ENCODE measurements around the gene CGB1.
A peak's percentile ranks its signal among the peaks of the same experiment; 100 is the strongest.
"Not testable (repeated sequence)": the region's sequence is repeated elsewhere in the genome, so short reads cannot be mapped to it uniquely, and the experiment has no call there.

The CGB1 gene

DNA sequence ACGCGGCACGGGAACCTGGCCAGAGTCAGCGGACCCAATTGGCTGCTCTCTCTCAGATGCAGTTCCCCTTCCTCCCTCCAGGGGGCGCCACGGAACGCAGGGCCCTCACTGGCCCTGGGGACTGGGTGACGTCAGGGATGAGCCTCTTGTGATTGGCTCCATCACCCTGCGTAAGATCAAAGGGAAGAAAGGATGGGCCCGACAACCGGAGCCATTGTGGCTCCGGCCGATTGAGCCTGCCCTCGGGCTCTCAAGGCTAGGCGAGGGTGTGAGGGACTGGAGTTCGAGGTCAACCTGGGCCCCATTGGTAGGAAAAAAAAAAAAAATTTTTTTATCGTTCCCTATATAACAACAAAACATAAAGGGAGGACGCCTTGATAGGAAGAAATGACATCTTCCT, at the start of gene CGB1:
Gene CGB1 (minus strand): TSS at position 81 of the 400 bp plus-strand sequence. CDS start 184 bp downstream, outside the sequence.
- DNase-seq (ENCODE audit: low read depth, low spot score), result not testable (repeated sequence)

DNA sequence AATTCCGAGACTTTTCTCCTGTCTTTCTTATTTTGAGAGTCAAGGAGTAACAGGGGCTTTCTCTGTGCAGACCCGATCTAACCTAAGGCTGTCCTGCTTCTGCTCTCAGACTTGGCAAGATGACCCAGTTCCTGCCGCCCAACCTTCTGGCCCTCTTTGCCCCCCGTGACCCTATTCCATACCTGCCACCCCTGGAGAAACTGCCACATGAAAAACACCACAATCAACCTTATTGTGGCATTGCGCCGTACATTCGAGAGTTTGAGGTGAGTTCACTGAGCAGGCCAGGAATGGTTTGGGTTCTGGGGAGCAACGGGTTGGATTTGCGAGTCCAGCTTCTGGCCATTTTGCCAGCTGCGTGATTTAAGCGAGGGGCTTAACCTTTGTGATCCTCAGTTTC, 49.6 kb upstream of the CGB1 start:
- DNase-seq (ENCODE audit: low read depth, low spot score), result no peak

DNA sequence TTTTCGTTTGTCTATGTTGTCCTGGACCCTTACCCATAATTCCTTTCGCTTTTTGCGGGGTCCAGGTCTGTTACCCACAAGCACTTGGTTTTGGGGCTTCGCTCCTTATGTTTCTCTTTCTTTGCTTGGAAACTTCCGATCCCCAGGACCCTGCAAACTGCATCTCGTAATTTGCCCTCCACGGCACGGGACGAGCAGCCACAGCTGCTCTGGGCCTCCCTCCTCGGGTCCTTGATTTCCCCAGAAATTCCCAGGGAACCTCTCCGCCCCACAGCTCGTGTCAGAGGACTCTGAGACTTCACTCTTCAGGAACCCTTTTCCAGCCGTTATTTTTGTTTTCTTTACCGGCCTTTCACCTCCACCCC, 49.2 kb upstream of the CGB1 start:
- no peak for DNase-seq (ENCODE audit: low read depth, low spot score)

DNA sequence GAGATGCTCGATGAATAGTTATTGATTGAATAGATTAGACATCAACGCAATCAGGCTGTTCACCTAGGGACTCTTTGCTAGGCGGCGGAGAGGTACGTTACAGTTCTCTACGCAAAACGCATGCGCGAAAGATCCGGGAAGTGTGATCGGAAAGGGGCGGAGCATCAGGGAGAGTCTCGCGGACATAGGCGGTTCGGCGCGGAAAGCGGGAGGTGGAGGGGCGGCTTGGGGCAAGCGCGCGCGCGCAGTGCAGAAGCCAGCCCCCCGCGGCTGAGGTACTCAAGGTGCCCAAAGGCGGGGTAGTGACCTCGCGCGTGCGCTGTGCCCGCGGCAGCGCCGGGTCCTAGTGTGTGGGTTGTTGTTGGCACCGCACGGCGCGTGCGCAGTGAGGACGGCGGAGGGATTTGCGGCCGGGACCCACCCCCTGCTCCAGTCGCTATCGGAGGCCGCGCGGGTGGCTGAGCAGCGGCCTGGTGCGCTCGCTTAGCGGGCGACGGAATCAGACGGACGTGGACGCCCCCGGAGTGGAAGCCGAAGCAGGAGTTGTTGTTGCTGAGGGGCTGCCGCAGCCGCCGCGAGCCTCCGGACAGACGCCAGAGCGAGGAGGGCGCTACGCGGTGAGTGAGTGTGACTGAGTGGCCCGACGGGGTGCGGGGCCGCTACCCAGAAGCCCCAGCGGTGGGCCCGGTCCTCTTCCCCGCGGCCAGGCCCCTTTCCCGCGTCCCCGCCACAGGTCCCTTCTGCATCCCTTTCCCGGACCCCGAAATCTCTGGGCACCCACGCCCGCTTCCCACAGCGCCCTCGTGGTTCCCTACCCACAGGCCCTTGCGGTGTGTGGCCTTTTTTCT, 48.5 kb upstream of the CGB1 start, which contains the start of gene SNRNP70:
Gene SNRNP70 (plus strand): TSS at position 432 of the 848 bp plus-strand sequence. CDS start 964 bp downstream, outside the sequence.
- DNase-seq (ENCODE audit: low read depth, low spot score), result peak; percentile 99

DNA sequence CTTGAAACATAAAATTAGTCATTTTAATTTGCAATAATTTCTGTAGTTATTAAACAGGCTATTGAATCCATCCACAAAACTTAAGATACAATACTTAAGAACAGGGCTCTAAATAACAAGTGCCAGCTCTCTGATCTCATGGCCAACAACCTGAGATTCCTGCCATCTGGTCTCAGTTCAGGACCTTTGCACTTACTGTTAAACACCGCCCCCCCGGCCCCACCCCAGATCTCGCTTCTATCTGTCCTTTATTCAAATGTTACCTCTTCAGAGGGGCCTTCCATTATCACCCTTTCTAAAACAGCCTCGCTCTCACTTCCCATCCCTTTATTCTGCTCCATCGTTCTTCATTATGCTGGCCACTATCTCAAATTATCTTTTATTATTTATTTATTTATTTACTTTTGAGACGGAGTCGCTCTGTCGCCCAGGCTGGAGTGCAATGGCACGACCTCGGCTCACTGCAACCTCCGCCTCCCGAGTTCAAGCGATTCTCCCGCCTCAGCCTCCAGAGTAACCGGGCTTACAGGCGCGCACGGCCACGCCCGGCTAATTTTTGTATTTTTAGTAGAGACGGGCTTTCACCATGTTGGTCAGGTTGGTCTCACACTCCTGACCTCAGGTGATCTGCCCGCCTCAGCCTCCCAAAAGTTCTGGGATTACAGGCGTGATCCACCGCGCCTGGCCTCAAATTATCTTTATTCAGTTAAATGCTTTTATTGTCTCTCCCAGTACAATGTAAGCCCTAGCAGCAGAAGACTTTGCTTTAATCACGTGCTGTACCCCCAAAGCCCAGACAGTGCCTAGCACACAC, 47.7 kb upstream of the CGB1 start:
- DNase-seq (ENCODE audit: low read depth, low spot score), result no peak

DNA sequence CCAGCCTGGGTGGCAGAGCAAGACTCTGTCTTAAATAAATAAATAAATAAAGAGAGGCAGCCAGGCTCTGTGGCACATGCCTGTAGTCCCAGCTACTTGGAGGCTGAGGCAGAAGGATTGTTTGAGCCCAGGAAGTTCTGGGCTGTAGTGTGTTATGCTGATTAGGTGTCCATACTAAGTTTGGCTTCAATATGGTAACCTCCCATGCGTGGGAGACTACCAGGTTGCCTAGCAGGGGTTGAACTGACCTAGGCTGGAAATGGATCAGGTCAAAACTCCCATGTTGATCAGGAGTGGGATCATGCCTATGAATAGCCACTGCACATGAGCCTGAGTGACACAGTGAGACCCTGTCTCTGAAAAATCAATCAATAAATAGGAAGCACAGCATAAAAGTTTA, 44.6 kb upstream of the CGB1 start:
- no peak for DNase-seq (ENCODE audit: low read depth, low spot score)

DNA sequence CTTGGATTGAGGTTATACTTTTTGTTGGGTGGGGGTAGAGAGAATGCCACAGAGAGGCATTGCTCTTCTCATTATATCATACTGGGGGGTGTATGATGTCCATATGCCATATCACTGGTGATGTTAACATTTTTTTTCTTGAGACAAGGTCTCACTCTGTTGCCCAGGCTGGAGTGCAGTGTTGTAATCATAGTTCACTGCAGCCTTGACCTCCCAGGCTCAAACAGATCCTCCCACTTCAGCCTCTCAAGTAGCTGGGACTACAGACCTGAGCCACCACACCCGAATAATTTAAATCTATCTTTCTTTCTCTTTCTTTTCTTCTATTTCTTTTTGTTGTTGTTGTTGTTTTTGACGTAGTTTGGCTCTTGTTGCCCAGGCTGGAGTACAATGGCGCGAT, 43.7 kb upstream of the CGB1 start:
- DNase-seq (ENCODE audit: low read depth, low spot score), result no peak

DNA sequence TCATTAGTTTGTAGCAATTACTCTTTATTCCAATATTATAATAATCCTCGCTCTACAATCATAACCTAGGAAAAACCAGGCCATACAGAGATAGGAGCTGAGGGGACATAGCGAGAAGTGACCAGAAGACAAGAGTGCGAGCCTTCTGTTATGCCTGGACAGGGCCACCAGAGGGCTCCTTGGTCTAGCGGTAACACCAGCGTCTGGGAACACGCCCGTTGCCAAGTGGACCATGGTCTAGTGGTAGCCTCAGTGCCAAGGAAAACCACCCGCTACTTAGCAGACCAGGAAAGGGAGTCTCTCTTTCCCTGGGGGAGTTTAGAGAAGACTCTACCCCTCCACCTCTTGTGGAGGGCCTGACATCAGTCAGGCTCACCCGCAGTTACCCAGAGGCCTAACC, 38.2 kb upstream of the CGB1 start:
- not testable (repeated sequence) for DNase-seq (ENCODE audit: low read depth, low spot score)

DNA sequence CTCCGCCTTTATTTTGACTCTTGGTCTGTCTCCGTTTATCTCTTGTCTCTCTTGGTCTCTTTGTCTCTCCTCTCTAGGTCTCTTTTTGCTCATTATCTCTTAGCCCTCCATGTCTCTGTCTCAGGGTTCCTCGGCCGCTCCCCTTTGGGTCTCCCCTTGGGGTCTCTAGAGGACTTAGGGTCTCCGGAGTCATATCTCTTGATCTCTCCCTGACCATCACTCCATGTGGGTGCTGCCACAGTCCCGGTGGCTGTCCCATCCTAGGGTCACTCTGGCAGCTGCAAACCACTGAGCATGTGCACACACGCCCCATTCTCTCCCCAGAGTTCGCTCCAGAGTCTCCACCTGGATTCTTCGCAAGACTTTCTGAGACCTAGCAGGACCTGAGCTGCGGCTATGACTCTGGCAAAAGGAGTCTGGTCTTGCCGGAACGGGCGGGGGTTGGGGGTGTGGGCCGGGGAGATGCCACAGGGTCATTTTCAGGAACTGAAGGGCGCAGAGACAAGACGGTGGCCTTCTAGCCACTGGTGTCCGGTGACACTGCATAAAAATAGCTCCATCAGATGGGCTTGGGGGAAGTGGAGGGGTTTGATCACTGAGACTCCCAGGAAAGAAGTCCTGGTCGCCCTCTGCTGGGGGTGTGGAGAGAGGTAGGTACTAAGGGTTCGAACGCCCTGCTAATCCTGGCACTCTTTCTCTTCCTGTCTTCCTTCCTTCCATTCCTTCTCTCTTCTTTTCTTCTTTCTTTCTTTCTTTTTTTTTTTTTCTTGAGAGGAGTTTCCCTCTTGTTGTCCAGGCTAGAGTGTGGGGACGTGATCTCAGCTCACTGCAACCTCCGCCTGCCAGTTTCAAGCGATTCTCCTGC, 37.1 kb upstream of the CGB1 start:
- DNase-seq (ENCODE audit: low read depth, low spot score), result no peak

DNA sequence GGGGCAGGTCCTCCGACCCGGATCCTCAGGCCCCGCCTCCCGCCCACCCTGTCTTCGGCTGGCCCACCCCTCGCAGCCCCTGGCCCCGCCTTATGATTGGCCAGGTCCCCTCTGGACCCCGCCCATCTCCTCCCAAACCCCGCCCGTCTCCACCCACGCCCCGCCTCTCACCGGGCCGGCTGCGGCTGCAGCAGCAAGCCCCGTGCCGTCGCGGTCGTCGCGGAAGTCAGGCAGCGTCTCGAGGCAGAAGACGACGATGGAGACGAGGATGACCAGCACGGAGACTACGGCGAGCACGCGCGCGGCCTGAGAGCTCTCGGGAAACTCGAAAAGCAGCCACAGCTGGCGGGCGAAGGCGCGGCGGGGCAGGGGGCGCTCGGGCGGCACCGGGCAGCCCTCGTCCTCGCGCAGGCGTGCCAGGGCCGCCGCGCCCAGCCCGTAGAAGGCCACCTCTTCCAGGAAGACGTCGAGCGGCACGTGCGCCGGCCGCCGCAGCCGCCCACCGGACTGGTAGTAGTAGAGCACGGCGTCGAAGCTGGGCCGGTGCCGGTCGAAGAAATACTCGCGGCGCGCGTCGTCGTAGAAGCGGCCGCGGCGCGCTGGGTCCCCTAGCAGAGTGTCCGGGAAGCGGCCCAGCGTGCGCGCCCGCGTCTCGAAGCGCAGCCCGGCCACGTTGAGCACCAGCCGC, 35.3 kb upstream of the CGB1 start:
- no peak for DNase-seq (ENCODE audit: low read depth, low spot score)

DNA sequence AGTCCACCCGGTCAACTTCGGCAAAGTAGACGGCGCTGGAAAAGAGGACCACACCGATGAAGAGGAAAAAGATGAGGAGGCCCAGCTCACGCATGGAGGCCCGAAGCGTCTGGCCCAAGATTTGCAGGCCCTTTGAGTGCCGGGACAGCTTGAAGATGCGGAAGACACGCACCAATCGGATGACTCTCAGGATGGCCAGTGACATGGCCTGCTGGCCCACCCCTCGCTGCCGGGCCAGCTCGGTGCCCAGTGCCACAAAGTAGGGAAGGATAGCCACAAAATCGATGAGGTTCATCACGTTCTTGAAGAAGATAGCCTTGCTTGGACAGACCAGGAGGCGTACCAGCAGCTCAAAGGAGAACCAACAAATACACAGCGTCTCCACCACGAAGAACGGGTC, 33.7 kb upstream of the CGB1 start:
- DNase-seq (ENCODE audit: low read depth, low spot score), result no peak

DNA sequence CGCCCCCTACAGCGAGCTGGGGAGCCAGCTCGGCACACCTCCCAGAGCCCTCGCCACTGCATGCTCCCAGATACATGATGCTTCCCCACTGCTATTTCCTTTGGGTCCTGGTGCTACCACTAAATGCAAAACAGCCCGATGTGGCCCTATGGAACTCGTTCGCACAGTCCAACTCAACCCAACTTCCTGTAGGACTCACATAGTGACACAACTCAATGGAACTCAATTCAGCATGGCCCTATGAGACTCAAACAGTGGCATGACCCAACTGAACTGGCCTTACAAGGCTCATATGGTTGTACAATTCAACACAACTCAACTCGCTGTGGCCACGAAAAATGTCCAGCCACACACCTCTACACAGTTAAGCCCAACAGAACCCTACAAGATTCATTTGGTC, 32.3 kb upstream of the CGB1 start:
- no peak for DNase-seq (ENCODE audit: low read depth, low spot score)

DNA sequence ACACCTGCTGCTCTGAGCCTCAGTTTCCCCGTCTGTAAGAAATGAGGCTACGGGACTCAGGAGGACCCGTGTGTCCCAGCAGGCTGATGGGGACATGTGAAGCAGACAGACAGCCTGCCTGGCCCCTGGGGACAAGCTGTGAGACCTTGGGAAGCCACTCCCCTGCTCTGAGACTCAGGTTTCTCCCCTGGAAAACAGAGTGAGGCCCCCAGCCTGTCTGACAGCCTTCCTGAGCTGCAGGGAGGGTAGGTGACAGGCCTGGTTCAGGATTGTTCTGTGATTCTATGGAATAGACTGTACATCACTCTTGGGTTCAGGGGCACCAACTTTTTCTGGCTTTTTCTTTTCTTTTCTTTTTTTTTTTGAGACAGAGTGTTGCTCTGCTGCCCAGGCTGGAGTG, 30.9 kb upstream of the CGB1 start:
- no peak for DNase-seq (ENCODE audit: low read depth, low spot score)

DNA sequence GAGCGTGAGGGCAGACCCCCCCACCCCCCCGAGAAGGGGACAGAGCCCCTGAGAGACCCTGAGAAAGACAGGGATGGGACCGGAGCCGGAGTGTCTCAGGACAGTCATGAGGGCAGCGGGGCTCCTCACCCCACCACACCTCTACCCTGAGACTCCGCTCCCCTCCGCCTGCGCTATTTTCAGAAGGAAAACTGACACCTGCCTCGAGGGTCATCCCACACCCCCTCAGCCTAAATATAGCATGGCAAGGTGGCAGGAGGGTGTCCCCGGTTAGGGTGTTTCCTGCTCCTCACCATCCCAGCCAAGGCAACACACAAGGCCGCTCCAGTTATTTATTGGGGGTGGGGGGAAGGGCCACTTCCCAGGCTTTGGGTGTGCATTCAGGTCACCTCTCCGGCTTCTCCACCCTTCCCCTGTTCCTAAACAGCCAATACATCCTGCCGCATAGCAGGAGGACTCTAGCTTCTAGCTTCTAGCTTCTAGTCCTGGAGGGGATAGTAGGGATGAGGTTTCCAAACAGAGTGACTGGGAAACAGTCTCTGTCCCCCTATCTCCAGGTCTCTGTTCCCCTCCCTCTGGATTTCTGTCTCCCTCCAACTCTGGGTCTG, 29.3 kb upstream of the CGB1 start:
- no peak for DNase-seq (ENCODE audit: low read depth, low spot score)

DNA sequence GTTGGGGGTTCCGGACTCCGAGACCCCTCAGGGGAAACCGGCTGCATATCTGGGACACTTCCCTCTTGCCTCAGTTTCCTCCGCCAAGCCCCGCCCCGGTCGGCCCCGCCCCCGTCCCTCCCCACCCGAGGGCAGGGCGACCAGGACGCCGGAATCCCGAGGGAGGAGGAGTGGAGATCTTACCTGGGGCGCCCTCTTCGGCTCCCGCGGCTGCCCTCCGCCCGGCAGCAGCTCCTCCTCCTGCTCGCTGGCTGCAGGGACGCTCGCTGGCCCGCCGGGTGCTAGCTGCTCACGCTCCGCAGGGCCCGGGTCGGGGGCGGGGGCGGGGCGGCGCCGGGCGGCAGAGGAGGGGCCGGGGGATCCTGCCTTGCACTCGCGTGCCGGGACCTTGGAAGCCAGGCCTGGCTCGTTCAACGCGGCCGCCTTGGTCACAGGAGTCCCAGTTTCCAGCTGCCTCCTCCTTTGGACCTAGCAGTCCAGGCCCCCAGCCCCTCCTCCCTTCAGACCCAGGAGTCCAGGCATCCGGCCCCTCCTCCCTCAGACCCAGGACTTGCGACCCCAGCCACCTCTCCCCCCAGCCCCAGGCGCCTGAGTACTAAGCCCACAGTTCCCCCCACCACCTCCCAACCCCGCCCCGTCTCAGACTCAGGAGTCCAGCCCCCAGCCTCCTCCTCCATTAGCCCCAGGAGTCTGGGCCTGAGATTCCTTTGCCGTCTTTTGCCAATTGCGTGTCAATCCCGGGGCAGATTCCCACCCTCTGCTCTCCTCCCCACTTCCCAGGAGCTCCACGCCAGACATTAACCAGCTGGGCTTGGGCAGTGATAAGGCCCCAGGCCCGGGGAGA, 28.3 kb upstream of the CGB1 start, which contains the start of gene NTF4:
Gene NTF4 (minus strand): TSS at position 51 of the 844 bp plus-strand sequence. CDS start 2,821 bp downstream, outside the sequence.
- DNase-seq (ENCODE audit: low read depth, low spot score), result no peak

DNA sequence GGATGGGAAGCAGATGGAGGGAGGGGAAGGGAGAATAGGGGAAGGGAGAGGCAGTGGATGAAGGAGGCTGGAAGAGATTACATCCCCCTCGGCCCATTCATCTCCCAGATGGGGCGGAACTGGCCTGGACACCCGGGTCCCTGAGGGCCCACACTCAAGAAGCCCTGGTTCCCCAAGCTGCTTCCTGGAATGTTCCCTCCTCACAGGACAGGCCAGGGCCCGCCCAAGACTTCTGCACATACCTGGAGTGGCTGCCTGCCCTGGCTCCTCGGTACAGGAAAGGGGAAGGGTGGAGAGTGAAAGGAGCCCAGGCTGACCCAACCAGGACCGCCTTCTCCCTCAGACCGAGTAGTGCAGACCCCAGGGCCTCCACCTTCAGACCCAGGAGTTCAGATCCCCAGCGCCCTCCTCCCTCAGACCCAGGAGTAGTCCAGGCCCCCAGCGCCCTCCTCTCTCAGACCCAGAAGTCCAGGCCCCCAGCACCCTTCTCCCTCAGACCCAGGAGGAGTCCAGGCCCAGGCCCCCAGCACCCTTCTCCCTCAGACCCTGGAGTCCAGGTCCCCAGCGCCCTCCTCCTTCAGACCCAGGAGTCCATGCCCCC, 27.4 kb upstream of the CGB1 start:
- DNase-seq (ENCODE audit: low read depth, low spot score), result no peak

DNA sequence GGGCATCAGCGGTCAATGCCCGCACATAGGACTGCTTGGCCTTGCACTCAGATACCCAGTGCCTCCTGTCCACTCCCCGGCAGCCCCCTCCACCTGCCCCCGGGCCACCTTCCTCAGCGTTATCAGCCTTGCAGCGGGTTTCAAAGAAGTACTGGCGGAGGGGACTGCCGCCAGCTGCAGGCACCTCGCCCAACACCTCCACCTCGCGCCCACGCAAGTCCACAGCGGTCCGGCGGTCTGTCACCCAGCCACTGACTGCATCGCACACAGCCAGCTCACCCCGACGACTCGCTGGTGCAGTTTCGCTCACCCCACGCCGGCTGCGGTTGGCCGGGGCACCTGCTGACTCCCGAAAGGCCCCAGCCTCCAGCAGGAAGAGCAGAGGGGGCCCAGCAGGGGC, 24.8 kb upstream of the CGB1 start:
- DNase-seq (ENCODE audit: low read depth, low spot score), result no peak

DNA sequence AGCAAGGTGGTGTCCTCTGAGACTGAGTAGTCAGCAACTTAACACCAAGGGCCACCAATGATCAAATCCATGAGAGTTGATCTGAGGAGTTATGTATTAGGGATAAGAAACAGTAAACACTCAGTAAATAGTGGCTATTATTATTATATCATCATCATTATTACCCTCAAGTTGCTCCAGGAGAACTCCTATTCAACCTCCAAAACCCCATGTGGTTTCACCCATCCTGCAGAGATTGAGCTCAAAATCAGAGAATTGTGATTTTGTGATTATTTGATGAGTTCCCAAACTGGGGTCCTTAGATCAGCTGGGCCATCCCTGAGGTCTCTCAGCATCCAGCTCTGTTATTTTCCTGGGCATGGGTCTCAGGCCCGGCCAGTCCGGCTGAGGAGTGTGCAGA, 24.3 kb upstream of the CGB1 start:
- DNase-seq (ENCODE audit: low read depth, low spot score), result no peak

DNA sequence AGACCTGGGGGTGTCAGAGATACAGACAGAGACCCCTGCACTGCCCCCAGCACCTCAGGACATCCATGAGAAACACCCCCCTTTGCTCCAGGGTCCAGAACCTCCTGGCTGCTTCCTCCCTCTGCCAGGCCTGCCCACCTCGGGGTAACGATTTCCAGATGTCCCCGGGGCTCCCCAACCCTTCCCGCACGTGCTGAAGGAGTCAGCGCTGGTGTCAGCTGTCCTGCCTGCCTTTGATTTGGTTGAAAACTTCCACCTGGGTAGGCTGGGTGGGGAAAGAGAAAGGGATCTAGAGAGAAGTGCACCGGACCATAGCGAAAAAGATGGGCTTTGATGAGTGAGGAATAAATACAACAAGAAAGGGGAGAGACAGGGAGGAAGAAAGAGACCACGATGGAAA, 22.4 kb upstream of the CGB1 start:
- no peak for DNase-seq (ENCODE audit: low read depth, low spot score)
